OCI-LY3 (cell line): ENCODE measurements around the gene AKR1C1.
"Not testable (repeated sequence)": the region's sequence is repeated elsewhere in the genome, so short reads cannot be mapped to it uniquely, and the experiment has no call there.

Experiments used
- EZH2phosphoT487 ChIP-seq: fragments of 200-600 bp; shearing (Covaris generic); IDR thresholded peaks from 2 replicates; pipeline ENCODE4 v1.6.1; 2018; ENCODE audit warnings: antibody characterized with exemption, mixed run types, low read depth
- TF ChIP-seq, protein P1 (sequence below): fragments of 200-600, 300-600 bp; sonication (generic); IDR thresholded peaks from 2 replicates; pipeline ENCODE4 v1.5.1; 2014; ENCODE audit warnings: antibody characterized with exemption, low read length, low read depth

DNA sequence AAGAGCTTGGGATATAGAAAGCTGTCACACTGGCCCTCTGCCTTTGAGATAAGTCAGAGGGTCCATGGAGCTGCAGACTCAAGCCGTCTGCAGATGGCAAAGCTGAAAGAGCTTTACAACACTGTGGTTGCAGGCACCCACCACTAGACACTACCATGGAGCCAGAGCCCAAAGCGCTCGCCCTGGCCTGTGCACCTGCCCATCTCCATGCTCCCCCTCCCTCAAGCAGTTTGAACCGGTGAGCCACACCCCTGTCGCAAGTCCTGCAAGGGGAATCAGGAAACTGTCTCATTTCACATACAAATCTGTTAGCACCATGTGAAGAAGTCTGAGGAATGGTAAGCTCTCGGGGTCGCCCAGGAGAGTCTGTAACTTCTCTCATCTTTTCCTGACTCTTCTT is 46.8 kb downstream of the AKR1C1 start:
- TF ChIP-seq, protein P1, sequence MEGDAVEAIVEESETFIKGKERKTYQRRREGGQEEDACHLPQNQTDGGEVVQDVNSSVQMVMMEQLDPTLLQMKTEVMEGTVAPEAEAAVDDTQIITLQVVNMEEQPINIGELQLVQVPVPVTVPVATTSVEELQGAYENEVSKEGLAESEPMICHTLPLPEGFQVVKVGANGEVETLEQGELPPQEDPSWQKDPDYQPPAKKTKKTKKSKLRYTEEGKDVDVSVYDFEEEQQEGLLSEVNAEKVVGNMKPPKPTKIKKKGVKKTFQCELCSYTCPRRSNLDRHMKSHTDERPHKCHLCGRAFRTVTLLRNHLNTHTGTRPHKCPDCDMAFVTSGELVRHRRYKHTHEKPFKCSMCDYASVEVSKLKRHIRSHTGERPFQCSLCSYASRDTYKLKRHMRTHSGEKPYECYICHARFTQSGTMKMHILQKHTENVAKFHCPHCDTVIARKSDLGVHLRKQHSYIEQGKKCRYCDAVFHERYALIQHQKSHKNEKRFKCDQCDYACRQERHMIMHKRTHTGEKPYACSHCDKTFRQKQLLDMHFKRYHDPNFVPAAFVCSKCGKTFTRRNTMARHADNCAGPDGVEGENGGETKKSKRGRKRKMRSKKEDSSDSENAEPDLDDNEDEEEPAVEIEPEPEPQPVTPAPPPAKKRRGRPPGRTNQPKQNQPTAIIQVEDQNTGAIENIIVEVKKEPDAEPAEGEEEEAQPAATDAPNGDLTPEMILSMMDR: not testable (repeated sequence)
- not testable (repeated sequence) for TF ChIP-seq EZH2phosphoT487
